ENCODE data around the gene PIK3R1.
"Not testable (repeated sequence)": the region's sequence is repeated elsewhere in the genome, so short reads cannot be mapped to it uniquely, and the experiment has no call there.

PIK3R1 gene

DNA sequence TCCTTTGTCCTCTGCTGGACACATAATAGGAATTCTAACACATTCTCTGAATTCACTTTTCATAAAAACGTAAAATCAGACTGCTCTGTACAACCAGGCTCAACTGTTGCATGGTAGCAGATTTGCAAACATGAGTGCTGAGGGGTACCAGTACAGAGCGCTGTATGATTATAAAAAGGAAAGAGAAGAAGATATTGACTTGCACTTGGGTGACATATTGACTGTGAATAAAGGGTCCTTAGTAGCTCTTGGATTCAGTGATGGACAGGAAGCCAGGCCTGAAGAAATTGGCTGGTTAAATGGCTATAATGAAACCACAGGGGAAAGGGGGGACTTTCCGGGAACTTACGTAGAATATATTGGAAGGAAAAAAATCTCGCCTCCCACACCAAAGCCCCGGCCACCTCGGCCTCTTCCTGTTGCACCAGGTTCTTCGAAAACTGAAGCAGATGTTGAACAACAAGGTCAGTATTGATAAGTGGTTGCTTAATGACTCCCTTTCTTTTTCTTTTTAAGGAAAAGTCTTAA, 11.1 kb downstream of the PIK3R1 start:
- no peak for DNase-seq (ENCODE audit: low read depth)

DNA sequence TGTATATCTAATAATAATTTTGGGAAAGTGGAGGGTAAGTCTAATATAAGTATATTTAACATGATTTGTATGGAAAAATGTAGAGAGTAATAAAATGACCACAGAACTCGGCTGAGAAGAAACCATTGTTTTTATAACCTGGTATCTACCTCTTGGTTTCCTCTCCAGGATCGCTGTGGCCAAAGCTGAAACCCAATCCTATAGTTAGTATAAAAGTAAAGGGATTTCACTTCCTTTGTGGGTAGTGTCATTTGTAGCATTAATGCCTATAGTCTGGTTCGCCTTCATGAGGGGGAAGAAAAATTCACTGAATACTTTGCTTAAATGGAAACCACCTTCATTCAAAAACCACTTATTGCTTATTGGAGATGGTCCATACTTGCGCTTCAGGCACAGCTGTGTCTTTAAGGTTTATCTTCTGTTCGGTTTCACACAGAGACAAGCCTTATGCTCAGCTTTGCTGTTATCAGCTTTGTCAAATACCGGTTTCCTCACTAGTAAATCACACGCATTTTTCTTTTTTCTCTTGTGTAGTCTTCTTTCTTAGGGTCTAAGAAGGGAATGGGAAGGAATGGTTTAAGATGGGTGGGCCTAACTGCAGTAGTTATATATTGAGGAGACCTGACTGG, 12.1 kb downstream of the PIK3R1 start:
- no peak for DNase-seq (ENCODE audit: low read depth)

DNA sequence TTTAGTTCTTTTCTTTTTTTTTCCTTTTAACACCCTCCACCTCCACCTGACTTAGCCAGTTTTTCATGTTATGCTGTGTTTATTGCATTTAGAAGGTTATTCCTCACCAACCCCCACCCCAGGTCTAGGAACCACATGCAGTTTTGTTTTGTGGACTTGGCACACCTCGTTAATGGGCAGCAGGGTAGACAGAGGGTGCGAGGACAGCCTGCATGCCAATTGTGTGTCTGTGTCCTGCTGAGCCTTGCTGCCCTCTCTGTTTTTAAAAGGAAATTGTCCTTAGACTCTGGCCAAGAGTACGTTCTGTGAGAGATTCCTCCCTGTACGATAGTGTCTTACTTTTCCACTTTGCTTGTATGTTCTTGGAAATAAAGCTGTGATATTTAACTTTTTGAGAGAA, 13.9 kb downstream of the PIK3R1 start:
- DNase-seq (ENCODE audit: low read depth): no peak

DNA sequence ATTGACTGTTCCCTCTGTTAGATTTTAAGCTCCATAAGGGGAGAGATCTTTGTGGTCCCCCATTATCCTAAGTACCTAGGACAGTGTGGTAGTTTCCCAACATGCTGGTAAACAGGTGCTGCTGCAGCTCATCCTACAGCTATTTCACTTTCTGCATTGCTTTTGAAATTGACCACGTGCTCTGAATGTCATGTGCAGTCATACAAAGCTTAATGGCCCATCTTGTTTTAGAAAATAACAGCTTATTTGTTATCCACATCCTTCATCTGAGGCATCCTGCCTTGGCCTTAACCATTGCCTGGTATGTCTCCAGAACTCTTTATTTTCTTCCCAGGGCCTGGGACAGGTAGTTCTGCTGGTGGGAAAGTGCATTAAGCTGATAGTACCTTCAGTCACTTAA, 14.7 kb downstream of the PIK3R1 start:
- no peak for DNase-seq (ENCODE audit: low read depth)

DNA sequence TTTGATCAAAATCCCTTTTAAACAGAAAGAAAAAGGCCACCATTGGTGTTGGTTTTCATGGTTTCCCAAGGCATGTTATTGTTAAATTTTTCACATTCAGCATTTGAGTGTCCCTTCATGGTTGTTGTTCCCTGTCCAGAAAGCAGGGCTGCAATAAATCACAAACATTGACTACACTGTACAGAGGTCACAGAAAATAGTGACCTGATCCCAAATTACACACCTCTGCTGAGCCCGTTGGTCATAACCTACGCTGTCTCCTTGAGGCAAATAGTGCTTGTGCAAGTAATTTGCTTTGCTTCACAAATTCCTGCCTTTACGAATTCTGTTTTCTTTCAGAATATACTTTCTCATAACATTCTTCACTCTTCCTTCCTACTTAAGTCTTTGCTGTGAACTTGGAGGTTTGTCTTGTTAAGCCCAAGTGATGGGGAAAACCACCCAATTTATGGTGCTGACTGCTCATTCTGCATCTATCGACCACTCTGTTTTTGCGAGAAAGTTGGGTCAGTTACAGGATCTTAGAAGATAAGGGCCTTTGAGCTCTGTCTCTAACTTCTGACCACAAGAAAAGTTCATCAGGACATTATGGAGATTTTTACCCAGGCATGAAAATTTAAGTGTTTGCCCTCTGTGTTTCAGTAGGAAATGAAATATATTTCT, 16.0 kb downstream of the PIK3R1 start:
- DNase-seq (ENCODE audit: low read depth): no peak

DNA sequence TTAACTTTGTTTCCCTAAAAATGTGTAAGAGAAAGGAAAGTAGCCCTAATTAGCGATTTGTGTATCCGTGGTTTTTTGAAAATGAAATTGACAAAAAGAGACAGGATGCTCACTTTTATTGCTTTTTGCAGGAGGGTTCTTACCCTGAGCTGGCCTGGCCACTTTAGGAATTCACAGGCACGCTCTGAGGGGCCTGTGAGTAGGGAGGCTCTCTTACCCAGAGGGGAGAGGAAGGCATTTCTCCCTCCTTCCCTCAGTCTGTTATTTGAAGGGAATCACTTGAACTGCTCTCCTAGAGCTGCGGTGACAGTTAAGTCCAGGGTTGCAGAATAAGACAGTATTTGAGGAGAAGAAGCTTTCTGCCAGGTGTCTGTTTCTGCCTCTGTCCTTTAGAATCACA, 16.7 kb downstream of the PIK3R1 start:
- no peak for DNase-seq (ENCODE audit: low read depth)

DNA sequence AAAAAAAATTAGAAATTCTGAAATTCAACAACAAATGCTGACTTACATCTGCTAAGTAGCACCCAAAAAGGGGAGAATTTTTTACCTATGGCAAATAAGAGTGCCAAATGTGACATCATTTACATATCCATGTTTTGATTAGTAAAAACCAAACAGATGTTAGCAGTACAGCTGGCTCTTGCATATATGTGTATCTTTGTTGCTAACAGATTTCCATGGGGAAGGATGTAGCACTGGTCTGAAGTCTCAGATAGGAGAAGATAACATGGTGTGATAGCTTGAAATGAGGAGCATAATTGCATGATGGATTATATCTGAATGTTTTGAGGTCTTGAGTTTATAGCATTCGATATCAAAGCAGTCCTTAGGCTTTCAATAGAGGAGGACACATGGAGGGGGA, 17.5 kb downstream of the PIK3R1 start:
- DNase-seq (ENCODE audit: low read depth): no peak

DNA sequence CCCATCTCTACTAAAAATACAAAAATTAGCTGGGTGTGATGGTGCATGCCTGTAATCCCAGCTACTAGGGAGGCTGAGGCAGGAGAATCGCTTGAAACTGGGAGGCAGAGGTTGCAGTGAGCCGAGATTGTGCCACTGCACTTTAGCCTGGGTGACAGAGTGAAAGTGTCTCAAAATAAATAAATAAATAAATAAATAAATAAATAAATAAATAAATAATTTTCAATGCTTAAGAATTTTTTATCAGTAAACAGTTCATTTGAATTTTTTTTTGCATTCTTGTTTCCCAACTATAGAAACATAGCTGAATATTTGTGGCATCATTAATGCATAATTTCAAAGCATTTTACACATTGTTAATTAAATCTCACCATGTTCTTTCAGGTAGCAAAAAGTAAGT, 19.7 kb downstream of the PIK3R1 start:
- not testable (repeated sequence) for DNase-seq (ENCODE audit: low read depth)

DNA sequence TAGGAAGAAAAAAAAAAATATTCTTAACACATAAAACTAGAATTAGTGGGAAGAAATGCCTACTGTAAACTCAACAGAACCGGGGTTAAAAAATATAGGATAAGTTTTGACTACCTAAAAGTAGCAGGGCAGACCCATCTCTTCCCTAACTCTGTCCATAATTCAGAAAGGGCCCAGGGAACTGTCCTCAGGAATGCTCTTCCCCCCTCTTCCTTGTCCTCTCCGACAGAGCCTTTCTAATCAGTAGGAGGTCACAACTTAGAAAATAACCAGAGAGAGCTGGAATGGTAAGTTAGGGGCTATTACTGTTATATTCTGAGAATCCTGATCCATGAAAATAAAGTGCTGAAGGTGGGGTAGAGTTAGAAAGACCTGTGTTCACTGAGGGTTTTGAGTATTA, 22.2 kb downstream of the PIK3R1 start:
- no peak for DNase-seq (ENCODE audit: low read depth)

DNA sequence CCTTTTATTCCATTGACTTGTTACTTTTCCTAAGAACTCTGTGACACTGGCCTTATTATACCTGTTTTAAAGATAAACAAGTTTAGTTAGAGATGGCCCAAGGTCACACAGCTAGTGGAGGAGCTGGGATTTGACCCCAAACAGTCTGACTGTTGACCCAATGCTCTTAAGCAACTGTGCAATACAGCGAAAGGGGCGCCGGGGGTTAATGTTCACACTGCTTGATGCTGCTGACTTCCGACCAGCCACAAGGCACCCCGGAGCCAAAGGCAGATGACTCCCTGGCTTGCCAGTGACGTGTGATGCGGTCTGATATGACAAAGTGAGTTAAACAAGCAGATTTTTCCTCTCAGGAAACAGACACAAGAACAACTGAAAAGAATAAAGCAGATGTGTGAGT, 23.9 kb downstream of the PIK3R1 start:
- DNase-seq (ENCODE audit: low read depth): peak; percentile 65

DNA sequence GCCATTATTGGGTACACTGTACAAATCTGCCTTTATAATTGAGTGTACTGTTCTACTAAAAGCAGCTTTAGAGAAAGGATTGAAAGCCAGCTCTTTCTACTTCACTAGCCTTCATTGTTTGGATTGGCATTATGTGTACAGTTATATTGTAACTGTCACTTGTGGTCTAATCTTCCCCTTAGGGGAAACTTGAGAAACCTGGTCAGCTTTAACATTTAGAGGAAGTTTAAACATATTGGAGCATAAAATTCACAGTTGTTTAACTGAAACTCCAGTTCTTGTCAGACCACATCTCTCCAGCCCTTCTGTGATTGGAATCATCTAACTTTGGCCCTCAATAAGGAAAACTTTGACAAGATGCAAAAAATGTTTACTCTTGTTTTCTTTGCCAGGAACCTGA, 24.6 kb downstream of the PIK3R1 start:
- no peak for DNase-seq (ENCODE audit: low read depth)

DNA sequence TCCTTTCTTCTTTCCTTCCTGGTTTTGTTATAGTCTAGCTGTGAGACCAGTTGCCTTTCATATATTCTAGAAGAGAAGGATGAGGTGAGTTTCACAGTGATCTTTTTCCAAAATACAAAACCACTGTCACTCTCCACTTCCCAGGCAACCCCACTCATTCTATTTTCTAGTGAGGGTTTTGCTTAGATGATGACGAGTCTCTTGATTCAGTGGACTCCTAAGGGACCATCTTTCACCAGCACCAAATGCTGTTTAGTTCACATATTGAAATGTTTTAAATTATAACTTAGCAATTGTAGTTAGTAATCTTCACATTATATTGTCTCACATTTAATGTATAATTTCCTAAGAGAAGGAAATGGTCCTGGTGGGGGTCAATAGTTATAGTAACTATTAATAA, 25.2 kb downstream of the PIK3R1 start:
- no peak for DNase-seq (ENCODE audit: low read depth)

DNA sequence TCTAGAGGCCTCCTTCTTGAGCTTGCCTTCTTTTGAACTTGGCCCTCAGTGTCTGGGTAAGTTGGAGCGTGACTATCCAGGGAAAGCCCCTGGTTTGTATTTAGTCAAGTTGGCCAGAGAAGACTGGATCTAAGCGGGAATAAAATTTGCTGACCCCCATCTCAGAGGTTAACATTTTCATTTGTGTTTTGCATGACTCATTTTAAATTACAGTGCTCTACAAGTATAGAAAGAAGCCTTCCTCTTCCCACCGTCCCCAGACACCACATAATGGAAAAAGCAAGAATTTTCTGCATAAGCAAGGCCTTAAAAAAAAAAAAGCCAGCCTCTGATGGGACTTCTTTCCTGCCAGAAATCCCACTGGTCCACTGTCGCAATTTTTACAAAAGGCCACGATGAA, 27.2 kb downstream of the PIK3R1 start:
- DNase-seq (ENCODE audit: low read depth): no peak

DNA sequence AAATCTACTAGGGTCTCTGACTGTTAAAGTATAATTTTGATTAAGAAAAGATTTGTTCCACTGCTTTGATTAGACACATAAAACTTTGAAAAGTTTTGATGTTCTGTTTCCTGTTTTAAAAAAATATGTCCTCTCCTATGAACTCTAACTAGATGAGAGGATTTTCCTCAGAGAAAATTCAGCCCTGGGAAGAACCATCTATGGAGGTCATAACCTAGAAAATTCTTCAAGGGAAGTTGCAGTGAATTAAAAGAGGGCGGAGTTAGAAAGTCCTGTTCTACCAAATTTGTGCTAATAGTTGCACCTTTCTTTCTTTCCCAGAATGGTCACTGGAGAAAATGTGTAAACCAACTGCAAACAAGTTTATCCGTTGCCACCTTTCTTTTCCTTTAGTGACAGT, 27.7 kb downstream of the PIK3R1 start:
- no peak for DNase-seq (ENCODE audit: low read depth)

DNA sequence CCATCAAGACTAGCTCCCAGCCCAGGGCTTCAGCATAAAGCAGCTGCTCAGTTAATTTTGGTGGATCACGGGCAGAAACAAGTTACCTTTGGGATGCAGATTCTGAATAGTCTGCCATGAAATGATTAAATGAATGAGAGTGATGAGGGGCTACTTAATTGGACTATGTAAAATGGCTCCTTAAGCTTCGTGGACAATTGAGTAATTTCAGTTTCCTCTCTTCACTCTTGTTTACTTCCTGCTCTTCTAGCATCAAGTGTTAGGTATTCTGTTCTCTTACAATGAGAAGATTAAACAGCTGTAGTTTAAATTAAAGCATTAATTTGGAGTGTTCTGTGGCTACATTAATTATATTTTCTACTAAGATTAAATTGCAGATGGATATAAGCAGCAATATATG, 28.1 kb downstream of the PIK3R1 start:
- no peak for DNase-seq (ENCODE audit: low read depth)

DNA sequence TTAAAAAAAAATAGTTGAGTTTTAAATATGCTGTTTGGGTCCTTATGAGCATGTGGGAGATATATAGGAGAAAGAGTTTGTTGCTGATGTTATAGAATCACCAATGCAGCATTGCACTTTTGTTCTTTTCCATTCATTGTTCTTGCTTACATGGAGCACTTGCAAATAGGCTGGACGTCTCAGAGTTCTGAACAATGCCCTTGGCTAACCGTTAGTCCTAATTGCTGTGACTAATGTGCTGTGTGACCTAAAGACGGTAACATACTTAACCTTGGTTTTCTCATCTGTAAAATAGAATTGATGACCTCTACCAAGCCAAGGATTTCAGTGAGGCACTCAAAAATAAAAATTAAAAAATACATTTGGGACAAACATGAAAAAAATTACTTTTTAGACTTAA, 29.8 kb downstream of the PIK3R1 start:
- no peak for DNase-seq (ENCODE audit: low read depth)

DNA sequence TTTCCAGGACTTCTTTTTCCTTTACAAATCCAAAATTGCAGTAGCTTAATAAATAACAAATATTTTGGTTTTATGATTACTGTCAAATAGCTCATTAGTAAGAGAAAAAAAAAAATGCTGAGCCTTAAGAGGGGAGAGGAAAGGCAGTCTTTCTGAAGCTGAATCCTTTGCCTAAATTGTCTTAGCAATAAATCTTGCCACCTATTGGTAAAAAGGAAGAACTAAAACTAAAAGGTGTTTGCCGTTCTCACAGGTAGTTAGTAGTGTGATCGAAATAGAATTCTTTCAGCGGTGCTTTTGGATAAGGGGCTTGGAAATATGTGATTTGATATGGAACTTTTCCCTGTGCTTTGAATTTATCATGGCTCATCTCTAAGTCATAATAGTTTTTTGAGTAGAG, 31.2 kb downstream of the PIK3R1 start:
- DNase-seq (ENCODE audit: low read depth): no peak

DNA sequence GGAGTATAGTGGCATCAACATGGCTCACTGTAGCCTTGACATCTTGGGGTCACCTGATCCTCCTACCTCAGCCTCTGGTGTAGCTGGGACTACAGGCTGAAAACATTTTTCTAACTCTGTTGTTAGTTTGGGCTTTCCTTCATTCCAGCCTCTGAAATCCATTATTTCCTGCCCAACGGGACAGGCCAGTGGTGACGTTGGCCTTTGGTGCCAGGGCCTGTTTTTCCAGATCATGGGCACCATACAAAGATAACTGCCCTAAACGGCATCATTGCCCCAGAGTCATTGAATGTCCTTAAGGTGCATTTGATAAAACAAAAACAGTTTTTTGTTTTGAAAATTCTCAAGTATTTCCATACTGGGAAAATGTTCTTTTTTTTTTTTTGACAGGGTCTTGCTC, 32.1 kb downstream of the PIK3R1 start:
- DNase-seq (ENCODE audit: low read depth): no peak

DNA sequence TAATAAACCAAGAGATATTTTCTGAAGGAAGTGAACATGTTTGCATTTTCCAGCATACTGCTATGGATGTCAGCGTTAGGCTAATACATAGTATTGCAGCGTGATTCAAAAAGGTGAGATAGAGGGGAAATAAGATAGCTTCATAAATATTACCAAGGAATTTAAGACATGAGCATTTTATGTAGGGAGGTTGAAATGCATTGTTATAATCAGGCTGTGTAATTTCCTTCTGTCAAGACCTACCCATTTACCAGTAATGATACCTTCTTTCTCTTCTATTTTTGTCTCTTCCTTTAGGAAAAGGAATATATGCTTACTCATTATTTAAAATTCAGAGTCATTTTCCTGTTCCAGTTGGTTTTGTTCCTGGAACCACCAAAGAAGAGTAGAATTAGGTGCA, 33.3 kb downstream of the PIK3R1 start:
- no peak for DNase-seq (ENCODE audit: low read depth)

DNA sequence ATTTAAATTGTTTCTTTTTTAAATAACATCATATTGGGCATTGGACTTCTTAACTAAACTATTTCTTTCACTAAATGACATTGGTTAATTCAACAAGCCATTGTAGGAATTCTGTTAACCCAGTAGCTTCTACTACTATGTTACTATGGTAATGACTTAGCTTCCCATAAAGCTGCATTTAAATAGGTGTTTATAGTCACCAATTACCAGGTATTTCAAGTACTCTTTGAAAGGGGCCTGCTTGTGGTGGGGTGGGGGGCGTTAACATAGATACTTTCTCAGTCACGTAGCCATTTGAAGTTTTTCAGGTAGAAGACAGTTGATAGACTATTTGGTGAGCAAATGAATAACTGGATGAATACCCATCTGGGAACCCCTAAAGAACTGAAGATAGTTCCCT, 34.0 kb downstream of the PIK3R1 start:
- DNase-seq (ENCODE audit: low read depth): no peak

DNA sequence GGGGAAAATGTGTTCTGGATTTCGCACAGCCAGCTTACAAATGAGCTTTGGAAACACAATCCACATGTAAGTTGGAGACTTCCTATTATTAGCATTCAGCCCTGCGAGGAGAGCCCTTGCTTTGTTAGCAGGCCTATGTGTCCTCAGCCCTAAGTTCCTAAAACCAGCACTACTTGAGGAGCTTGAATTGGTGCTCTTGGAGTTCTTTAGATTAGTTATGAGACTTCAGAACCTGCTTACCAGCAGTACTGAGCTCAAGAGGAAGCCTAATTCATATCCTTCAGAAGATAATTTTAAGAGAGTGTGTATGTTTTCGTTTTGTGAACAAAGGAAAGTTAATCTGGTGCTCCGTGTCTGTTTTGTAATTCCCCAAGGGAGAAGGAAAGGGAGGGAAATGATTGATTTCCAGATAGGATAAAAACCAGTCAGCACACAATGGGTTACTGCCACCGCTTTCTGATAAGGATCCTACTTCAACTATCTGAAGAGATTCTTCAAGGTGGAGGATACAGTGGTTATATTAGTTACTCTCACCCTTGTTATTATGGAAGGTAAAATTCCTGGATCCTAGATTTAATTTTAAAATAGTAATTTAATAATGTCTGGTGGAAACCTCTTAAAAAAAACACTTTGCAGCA, 35.2 kb downstream of the PIK3R1 start:
- DNase-seq (ENCODE audit: low read depth): no peak

DNA sequence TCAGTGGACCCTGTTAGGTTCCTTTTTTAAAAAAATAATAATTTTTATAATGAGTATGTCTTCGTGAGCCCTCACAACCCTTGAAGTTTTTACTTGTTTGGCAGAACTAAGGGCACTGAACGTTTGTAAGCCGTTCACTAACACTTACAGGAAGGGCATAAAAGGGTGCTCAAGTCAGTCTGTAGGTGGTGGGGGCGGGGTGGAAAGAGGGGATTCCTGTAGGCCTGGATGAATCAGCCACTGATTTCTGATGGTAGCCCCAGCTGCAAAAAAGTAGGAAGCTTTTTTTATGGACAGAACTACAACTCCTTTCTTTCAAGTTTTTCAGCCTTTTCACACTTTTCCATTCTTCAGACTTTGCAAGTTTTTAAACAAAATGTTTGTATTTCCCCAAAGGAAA, 35.8 kb downstream of the PIK3R1 start:
- peak; percentile 46 for DNase-seq (ENCODE audit: low read depth)

DNA sequence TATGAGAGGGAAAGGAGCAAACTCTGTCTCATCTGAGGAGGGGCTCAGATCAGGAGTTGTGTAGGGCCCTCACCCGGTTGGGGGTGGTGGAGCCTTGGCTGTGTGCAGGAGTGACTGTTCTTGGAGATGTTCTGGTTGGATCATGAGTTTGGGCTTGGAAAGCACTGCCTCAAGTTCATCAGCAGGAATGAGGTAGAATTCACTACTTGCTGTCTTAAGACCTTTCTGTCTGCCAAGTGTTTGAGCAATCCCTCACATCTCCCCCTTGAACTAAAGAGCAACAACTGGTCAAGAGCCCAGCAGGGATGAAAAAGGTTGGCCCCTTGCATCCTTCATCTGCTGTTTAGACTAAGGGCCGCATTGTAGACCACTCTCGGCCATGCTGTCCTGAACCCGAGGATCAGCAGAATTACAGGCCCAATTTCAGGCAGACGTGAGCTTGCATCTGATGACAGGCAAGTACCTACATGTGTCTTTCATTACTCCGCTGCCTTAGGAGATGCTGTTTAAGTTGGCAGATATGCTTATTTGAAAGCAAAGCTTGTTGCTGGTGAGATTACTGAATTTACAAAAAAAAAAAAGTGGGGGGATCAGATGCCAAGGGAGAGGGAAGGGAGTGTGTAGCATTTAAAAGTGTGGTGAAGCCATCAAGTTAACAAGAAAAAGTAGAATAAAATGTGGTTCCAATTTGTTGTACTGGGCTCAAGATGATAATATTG, 36.4 kb downstream of the PIK3R1 start:
- DNase-seq (ENCODE audit: low read depth): no peak
